ENCODE measurements around the gene TCF4.

DNA sequence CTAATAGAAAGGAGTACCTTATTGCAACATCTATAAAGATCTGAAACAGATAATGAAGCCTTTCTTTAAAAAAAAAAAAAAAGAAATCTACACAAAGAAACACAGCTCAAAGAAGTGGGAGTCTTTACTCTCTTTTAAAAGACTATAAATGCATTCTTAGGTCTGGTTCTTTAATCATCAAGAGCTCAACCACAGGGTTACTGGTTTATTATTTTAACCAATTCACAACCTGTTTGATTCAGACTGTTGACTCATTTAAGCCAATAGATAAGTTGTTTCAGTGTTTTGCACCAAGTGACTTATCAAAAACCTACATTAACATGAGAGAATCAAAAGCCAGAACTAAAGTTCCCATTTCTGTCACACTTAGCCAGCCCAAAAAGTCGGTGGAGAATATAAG is 93.1 kb downstream of the TCF4 start:
- TF ChIP-seq EGR1 (IDR thresholded peaks at IDR 0.05; ENCODE audit: low read depth in 2 of 2) (no peak), SP1 (IDR thresholded peaks at IDR 0.05) (no peak), HNF4A (conservative IDR thresholded peaks at IDR 0.05) (no peak), RAD21 (IDR thresholded peaks at IDR 0.05) (no peak), YY1 (IDR thresholded peaks at IDR 0.05) (no peak), TAF1 (conservative IDR thresholded peaks at IDR 0.05) (no peak), FOXA2 (IDR thresholded peaks at IDR 0.05) (no peak), JUND (IDR thresholded peaks at IDR 0.05) (no peak), NR2F2 (IDR thresholded peaks at IDR 0.05) (no peak)
- TF ChIP-seq, protein P1, sequence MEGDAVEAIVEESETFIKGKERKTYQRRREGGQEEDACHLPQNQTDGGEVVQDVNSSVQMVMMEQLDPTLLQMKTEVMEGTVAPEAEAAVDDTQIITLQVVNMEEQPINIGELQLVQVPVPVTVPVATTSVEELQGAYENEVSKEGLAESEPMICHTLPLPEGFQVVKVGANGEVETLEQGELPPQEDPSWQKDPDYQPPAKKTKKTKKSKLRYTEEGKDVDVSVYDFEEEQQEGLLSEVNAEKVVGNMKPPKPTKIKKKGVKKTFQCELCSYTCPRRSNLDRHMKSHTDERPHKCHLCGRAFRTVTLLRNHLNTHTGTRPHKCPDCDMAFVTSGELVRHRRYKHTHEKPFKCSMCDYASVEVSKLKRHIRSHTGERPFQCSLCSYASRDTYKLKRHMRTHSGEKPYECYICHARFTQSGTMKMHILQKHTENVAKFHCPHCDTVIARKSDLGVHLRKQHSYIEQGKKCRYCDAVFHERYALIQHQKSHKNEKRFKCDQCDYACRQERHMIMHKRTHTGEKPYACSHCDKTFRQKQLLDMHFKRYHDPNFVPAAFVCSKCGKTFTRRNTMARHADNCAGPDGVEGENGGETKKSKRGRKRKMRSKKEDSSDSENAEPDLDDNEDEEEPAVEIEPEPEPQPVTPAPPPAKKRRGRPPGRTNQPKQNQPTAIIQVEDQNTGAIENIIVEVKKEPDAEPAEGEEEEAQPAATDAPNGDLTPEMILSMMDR (IDR thresholded peaks at IDR 0.05; ENCODE audit: low read depth, low read length, missing input control) = no peak
- TF ChIP-seq, protein P2, sequence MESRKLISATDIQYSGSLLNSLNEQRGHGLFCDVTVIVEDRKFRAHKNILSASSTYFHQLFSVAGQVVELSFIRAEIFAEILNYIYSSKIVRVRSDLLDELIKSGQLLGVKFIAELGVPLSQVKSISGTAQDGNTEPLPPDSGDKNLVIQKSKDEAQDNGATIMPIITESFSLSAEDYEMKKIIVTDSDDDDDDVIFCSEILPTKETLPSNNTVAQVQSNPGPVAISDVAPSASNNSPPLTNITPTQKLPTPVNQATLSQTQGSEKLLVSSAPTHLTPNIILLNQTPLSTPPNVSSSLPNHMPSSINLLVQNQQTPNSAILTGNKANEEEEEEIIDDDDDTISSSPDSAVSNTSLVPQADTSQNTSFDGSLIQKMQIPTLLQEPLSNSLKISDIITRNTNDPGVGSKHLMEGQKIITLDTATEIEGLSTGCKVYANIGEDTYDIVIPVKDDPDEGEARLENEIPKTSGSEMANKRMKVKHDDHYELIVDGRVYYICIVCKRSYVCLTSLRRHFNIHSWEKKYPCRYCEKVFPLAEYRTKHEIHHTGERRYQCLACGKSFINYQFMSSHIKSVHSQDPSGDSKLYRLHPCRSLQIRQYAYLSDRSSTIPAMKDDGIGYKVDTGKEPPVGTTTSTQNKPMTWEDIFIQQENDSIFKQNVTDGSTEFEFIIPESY (IDR thresholded peaks at IDR 0.05) = no peak
- TF ChIP-seq, protein P3, sequence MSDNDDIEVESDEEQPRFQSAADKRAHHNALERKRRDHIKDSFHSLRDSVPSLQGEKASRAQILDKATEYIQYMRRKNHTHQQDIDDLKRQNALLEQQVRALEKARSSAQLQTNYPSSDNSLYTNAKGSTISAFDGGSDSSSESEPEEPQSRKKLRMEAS (IDR thresholded peaks at IDR 0.05) = no peak
- TF ChIP-seq, protein P4, sequence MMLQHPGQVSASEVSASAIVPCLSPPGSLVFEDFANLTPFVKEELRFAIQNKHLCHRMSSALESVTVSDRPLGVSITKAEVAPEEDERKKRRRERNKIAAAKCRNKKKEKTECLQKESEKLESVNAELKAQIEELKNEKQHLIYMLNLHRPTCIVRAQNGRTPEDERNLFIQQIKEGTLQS (IDR thresholded peaks at IDR 0.05) = no peak
